ENCODE measurements around the gene KDM6A.

DNA sequence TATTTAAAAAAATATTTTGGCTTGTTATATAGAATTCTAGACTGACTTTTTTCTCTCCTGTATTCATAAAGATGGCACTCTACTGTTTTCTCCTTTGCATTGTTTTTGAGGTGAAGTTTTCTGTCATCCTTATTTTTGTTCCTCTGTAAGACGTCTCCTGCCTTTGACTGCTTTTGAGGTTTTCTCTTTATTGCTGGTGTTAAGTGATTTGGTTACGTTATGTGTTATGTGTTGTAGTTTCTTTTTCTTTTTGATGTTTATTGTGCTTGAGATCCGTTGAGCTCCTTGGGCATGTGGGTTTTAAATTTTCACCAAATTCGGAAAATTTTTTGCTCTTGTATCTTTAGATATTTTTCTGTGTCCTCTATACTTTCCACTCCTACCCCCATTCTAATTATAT, 50.0 kb downstream of the KDM6A start:
- TF ChIP-seq POLR2A (IDR thresholded peaks at IDR 0.05) (no peak), CTCF (IDR thresholded peaks at IDR 0.05) (no peak), POLR2AphosphoS5 (IDR thresholded peaks at IDR 0.05) (no peak)

Measured in transverse colon (tissue), 4 donors.